ENCODE measurements around the gene IRF2. TPM values are rescaled to one million over a fixed set of nuclear protein-coding genes. Genes with fewer than 3 reads are reported as not detected.

Gene IRF2
- total RNA-seq, 4 donors from 2014 or later: 32.3 to 50.1 (median 36.4) TPM

Small RNA genes lying within 50 kb of the gene (small RNA-seq; reads per million reads assigned to genes)
- gene RF00152: 0 reads per million in 3 donors

Other genes with a start within 250 kb of the IRF2 start
- gene CASP3, start 174.9 kb upstream of the IRF2 start, total RNA-seq: 10 to 100 TPM; 11.3 to 18.6 (median 15.9) TPM
- gene PRIMPOL, start 175.2 kb upstream of the IRF2 start, total RNA-seq: 10 to 100 TPM; 13.4 to 22.8 (median 16.6) TPM